Cardiac muscle cell (in vitro differentiated cells and primary cell): ENCODE results near the gene GRM4. TPM values are rescaled to one million over a fixed set of nuclear protein-coding genes. Genes with fewer than 3 reads are reported as not detected.

Experiments used
- DNase-seq, 2 donors: peaks; one replicate each; pipeline versions ENCODE4 v3.0.0 to v3.0.0-alpha.2; 2010 to 2017; ENCODE audit warnings: low read depth in 1 of 2, low spot score in 1 of 2
- H3K27ac ChIP-seq: fragments of 200-600 bp; sonication (generic); 2 replicates; pipeline ENCODE4 v1.5.1; 2016
- H3K27me3 ChIP-seq: fragments of 200-600 bp; sonication (generic); 2 replicates; pipeline ENCODE4 v1.6.0; 2016; ENCODE audit warnings: control low read depth
- H3K36me3 ChIP-seq: fragments of 200-600 bp; sonication (generic); 2 replicates; pipeline ENCODE4 v1.5.1; 2016; ENCODE audit warnings: control low read depth
- H3K4me1 ChIP-seq: fragments of 200-600 bp; sonication (generic); 2 replicates; pipeline ENCODE4 v1.8.1; 2017; ENCODE audit warnings: low read depth, mild to moderate bottlenecking, mixed run types
- H3K4me3 ChIP-seq: fragments of 200-600 bp; sonication (generic); 2 replicates; pipeline ENCODE4 v1.5.1; 2016; ENCODE audit warnings: mild to moderate bottlenecking
- H3K9me3 ChIP-seq: fragments of 200-600 bp; sonication (generic); 2 replicates; pipeline ENCODE4 v1.5.1; 2017; ENCODE audit warnings: low read depth, mild to moderate bottlenecking, control low read depth
- CTCF ChIP-seq: IDR thresholded peaks from 2 replicates; pipeline ENCODE4 v1.5.1; 2012; ENCODE audit warnings: low read depth, mild to moderate bottlenecking, low read length
- polyA plus RNA-seq: library from polyadenylated mRNA; unstranded; fragments of >200 nt; fragmentation: Nextera tagmentation; extraction: Ambion mirVana; gene quantifications from 2 replicates; pipeline ENCODE4 v1.2.1, GENCODE V29; 2016
- total RNA-seq: library from RNA; depleted of rRNA; stranded (reverse); fragments of >200 nt; gene quantifications from 2 replicates; pipeline ENCODE4 v1.2.3, GENCODE V29; 2016

Gene GRM4
- total and polyA plus RNA-seq, 2 experiments from 2014 or later: 0.31 to 0.42 TPM

GRCh38 chr6:34096193-34096592, 49.7 kb downstream of the GRM4 start:
- no peaks in the 10 kb centered on the region for H3K27me3 ChIP-seq
- no peak overlapping the region for H3K27ac ChIP-seq
- no peak overlapping the region for H3K4me3 ChIP-seq
- DNase-seq: no peak
- TF ChIP-seq CTCF: no peak
- no peaks in the 10 kb centered on the region for H3K36me3 ChIP-seq
- H3K4me1 ChIP-seq: no peaks in the 10 kb centered on the region
- no peaks in the 10 kb centered on the region for H3K9me3 ChIP-seq

GRCh38 chr6:34095741-34096140, 50.1 kb downstream of the GRM4 start:
- no peak for DNase-seq
- Histone ChIP-seq H3K36me3 (no peaks in the 10 kb centered on the region), H3K27me3 (no peaks in the 10 kb centered on the region), H3K4me3 (no peak overlapping the region), H3K9me3 (no peaks in the 10 kb centered on the region), H3K4me1 (no peaks in the 10 kb centered on the region), H3K27ac (no peak overlapping the region)
- TF ChIP-seq CTCF: no peak

- H3K36me3 ChIP-seq: no peaks in the 10 kb centered on the region
- no peaks in the 10 kb centered on the region for H3K27me3 ChIP-seq
- H3K9me3 ChIP-seq: no peaks in the 10 kb centered on the region
- TF ChIP-seq CTCF: no peak
- H3K27ac ChIP-seq: no peak overlapping the region
- H3K4me1 ChIP-seq: no peaks in the 10 kb centered on the region
- H3K4me3 ChIP-seq: no peak overlapping the region
- no peak for DNase-seq
Observed at GRCh38 chr6:34095136-34095505, 50.8 kb downstream of the GRM4 start.

GRCh38 chr6:34094474-34095135, 51.3 kb downstream of the GRM4 start:
- H3K36me3 ChIP-seq: no peaks in the 10 kb centered on the region
- no peak overlapping the region for H3K4me3 ChIP-seq
- no peak overlapping the region for H3K27ac ChIP-seq
- no peak for DNase-seq
- no peaks in the 10 kb centered on the region for H3K27me3 ChIP-seq
- H3K9me3 ChIP-seq: no peaks in the 10 kb centered on the region
- TF ChIP-seq CTCF: no peak
- H3K4me1 ChIP-seq: no peaks in the 10 kb centered on the region

GRCh38 chr6:34093854-34094430, 51.9 kb downstream of the GRM4 start:
- H3K4me3 ChIP-seq: no peak overlapping the region
- DNase-seq: no peak
- H3K4me1 ChIP-seq: no peaks in the 10 kb centered on the region
- H3K9me3 ChIP-seq: no peaks in the 10 kb centered on the region
- no peaks in the 10 kb centered on the region for H3K27me3 ChIP-seq
- no peak for TF ChIP-seq CTCF
- no peak overlapping the region for H3K27ac ChIP-seq
- H3K36me3 ChIP-seq: no peaks in the 10 kb centered on the region
